ENCODE measurements around the gene HTR3A. TPM values are rescaled to one million over a fixed set of nuclear protein-coding genes. Genes with fewer than 3 reads are reported as not detected.

Gene HTR3A
- total RNA-seq, 3 donors from 2014 or later (not counting 1 experiment from before 2014, with no cell fraction given), result not detected

- Histone ChIP-seq H3K36me3 (ENCODE audit: control insufficient read depth, insufficient read depth, low read length) (no peaks in the 10 kb centered on the region), H3K27me3 (ENCODE audit: control insufficient read depth, insufficient read depth, low read length) (no peaks in the 10 kb centered on the region), H3K9me3 (ENCODE audit: control insufficient read depth, insufficient read depth, low read length) (no peaks in the 10 kb centered on the region), H3K4me3 (ENCODE audit: low read length) (no peak overlapping the region), H3K4me1 (ENCODE audit: control insufficient read depth, insufficient read depth, low read length) (peaks cover 18% of the 10 kb centered on the region), H3K27ac (ENCODE audit: low read length) (no peak overlapping the region)
- no peak for DNase-seq
- 100% methylated on average over 1 of the region's 1 CpG for WGBS (ENCODE audit: insufficient coverage)
- Mint-ChIP-seq H3K9me3 (no peaks in the 10 kb centered on the region), H3K36me3 (no peaks in the 10 kb centered on the region), H3K27ac (no peak overlapping the region), H3K27me3 (ENCODE audit: low read depth in 2 of 2) (peaks cover 5 to 37% of the 10 kb centered on the region in 2 donors), H3K4me1 (peaks cover 0 to 6% of the 10 kb centered on the region in 2 donors), H3K4me3 (no peak overlapping the region)
- ATAC-seq, result no peak
- intact Hi-C loops (cut with micrococcal nuclease), result no loop called here
- no peak for TF ChIP-seq CTCF (IDR thresholded peaks at IDR 0.05)
These were observed 4.5 kb downstream of the HTR3A start for GRCh38 chr11:113979431-113979830.

- H3K27ac Mint-ChIP-seq, result no peak overlapping the region
- Histone ChIP-seq H3K27ac (ENCODE audit: low read length) (no peak overlapping the region), H3K27me3 (ENCODE audit: control insufficient read depth, insufficient read depth, low read length) (no peaks in the 10 kb centered on the region), H3K4me3 (ENCODE audit: low read length) (no peak overlapping the region), H3K36me3 (ENCODE audit: control insufficient read depth, insufficient read depth, low read length) (no peaks in the 10 kb centered on the region), H3K4me1 (ENCODE audit: control insufficient read depth, insufficient read depth, low read length) (peaks cover 18% of the 10 kb centered on the region), H3K9me3 (ENCODE audit: control insufficient read depth, insufficient read depth, low read length) (no peaks in the 10 kb centered on the region)
- peaks cover 0 to 6% of the 10 kb centered on the region in 2 donors for H3K4me1 Mint-ChIP-seq
- no peaks in the 10 kb centered on the region for H3K9me3 Mint-ChIP-seq
- H3K27me3 Mint-ChIP-seq (ENCODE audit: low read depth in 2 of 2), result peaks cover 5 to 32% of the 10 kb centered on the region in 2 donors
- WGBS (ENCODE audit: insufficient coverage), result 32% methylated on average over 6 of the region's 6 CpGs
- no peak for TF ChIP-seq CTCF (IDR thresholded peaks at IDR 0.05)
- no peak overlapping the region for H3K4me3 Mint-ChIP-seq
- intact Hi-C loops (cut with micrococcal nuclease), result no loop called here
- no peak for DNase-seq
- H3K36me3 Mint-ChIP-seq, result no peaks in the 10 kb centered on the region
- no peak for ATAC-seq
These were observed 5.9 kb downstream of the HTR3A start for GRCh38 chr11:113980785-113981184.

GRCh38 chr11:113982306-113982705, 7.4 kb downstream of the HTR3A start:
- Mint-ChIP-seq H3K9me3 (no peaks in the 10 kb centered on the region), H3K4me3 (no peak overlapping the region)
- no peak for DNase-seq

More at GRCh38 chr11:113982306-113982705, 7.4 kb downstream of the HTR3A start:
- H3K36me3 Mint-ChIP-seq, result no peaks in the 10 kb centered on the region
- H3K9me3 ChIP-seq (ENCODE audit: control insufficient read depth, insufficient read depth, low read length), result no peaks in the 10 kb centered on the region
- no peak for ATAC-seq
- H3K4me1 ChIP-seq (ENCODE audit: control insufficient read depth, insufficient read depth, low read length), result peaks cover 11% of the 10 kb centered on the region
- H3K27me3 Mint-ChIP-seq (ENCODE audit: low read depth in 2 of 2), result peaks cover 5 to 27% of the 10 kb centered on the region in 2 donors
- H3K27me3 ChIP-seq (ENCODE audit: control insufficient read depth, insufficient read depth, low read length), result no peaks in the 10 kb centered on the region
- no peaks in the 10 kb centered on the region for H3K36me3 ChIP-seq (ENCODE audit: control insufficient read depth, insufficient read depth, low read length)
- H3K27ac Mint-ChIP-seq, result no peak overlapping the region
- intact Hi-C loops (cut with micrococcal nuclease), result no loop called here
- no peak overlapping the region for H3K4me3 ChIP-seq (ENCODE audit: low read length)
- H3K4me1 Mint-ChIP-seq, result peaks cover 0 to 4% of the 10 kb centered on the region in 2 donors
- H3K27ac ChIP-seq (ENCODE audit: low read length), result no peak overlapping the region
- no peak for TF ChIP-seq CTCF (IDR thresholded peaks at IDR 0.05)

All from natural killer cell (primary cell).